Activated naive CD4-positive, alpha-beta T cell treated with anti-CD3 and anti-CD28 coated beads, Interleukin-2, amount 10 ng/mL, durations not matched to agents 7 days and 5 days (primary cell): Measurements from ENCODE around the gene CARD10.

ENCODE experiments used
- CTCF ChIA-PET: fragments of 350-600 bp; sonication (Branson Sonifier 250); formaldehyde crosslinking; loops from one replicate; lab custom pipeline; 2021; ENCODE audit warnings: antibody characterized with exemption; lab: Charles Lee
- DNase-seq: peaks from one replicate; pipeline ENCODE4 v3.0.0-alpha.2; 2020
- H3K27ac Mint-ChIP-seq: one replicate; pipeline ENCODE4 v1.8.0; 2021; ENCODE audit warnings: mild to moderate bottlenecking, moderate library complexity, mixed read lengths
- H3K27me3 Mint-ChIP-seq: one replicate; pipeline ENCODE4 v1.8.0; 2021; ENCODE audit warnings: mild to moderate bottlenecking, mixed read lengths
- H3K36me3 Mint-ChIP-seq: one replicate; pipeline ENCODE4 v1.8.0; 2021; ENCODE audit warnings: mixed read lengths
- H3K4me1 Mint-ChIP-seq: one replicate; pipeline ENCODE4 v1.8.0; 2021; ENCODE audit warnings: mixed read lengths
- H3K4me3 Mint-ChIP-seq: one replicate; pipeline ENCODE4 v1.8.0; 2021; ENCODE audit warnings: mild to moderate bottlenecking, moderate library complexity, mixed read lengths
- H3K9me3 Mint-ChIP-seq: one replicate; pipeline ENCODE4 v1.8.0; 2021; ENCODE audit warnings: mixed read lengths

Gene CARD10, protein sequence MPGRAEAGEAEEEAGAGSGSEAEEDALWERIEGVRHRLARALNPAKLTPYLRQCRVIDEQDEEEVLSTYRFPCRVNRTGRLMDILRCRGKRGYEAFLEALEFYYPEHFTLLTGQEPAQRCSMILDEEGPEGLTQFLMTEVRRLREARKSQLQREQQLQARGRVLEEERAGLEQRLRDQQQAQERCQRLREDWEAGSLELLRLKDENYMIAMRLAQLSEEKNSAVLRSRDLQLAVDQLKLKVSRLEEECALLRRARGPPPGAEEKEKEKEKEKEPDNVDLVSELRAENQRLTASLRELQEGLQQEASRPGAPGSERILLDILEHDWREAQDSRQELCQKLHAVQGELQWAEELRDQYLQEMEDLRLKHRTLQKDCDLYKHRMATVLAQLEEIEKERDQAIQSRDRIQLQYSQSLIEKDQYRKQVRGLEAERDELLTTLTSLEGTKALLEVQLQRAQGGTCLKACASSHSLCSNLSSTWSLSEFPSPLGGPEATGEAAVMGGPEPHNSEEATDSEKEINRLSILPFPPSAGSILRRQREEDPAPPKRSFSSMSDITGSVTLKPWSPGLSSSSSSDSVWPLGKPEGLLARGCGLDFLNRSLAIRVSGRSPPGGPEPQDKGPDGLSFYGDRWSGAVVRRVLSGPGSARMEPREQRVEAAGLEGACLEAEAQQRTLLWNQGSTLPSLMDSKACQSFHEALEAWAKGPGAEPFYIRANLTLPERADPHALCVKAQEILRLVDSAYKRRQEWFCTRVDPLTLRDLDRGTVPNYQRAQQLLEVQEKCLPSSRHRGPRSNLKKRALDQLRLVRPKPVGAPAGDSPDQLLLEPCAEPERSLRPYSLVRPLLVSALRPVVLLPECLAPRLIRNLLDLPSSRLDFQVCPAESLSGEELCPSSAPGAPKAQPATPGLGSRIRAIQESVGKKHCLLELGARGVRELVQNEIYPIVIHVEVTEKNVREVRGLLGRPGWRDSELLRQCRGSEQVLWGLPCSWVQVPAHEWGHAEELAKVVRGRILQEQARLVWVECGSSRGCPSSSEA

DNA sequence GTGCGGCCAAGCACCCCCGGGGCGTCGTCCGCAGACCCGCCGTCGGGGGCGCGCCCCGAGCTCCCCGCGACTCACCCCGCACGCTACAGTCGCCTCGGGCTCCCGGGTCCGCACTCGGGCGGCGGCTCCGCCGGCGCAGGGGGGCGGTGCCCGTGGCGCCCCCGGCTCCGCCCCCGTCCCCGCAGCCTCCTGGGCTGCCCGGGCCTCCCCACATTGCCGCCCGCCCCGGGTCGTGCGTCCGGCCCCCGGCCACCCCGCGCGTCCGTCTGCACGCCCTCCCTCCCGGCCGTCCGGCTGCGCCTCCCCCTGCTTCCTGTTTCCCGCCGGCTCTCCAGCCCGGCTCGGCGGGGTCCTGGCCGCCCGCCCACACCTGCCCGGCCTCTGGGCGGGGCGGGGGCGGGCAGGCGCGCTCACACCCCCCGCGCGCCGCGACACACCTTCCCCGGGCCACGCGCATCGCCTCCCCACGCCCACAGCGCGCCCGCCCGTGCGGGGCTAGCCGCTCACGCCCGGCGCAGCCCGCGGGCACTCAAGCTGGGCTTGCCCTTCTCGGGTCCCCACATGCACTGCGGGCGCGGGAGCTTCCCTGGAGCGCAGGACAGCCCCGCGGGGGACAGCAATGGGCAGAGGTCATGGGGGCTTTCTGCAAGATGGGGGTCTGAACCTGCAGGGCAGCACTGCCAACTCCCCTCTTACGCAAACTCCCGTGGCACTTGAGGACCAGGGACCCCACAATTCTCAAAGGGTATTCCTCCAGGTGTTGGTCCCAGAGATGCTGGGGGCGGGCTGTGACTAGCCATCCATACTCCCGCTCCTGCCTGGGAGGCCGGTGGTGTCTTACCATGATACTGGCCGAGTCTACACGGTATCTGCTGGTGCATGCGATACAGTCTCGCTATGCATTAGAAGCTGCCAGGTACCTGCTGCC, at the start of gene CARD10:
TSS of gene CARD10 (minus strand) at position 148 of the 928 bp plus-strand sequence. CDS start 215 bp downstream, outside the sequence.
- CTCF ChIA-PET, result no interaction called here
- H3K36me3 Mint-ChIP-seq, result no peaks in the 10 kb centered on the region
- H3K27me3 Mint-ChIP-seq, result peaks cover 89% of the 10 kb centered on the region
- H3K4me3 Mint-ChIP-seq, result peak within 1 kb of the TSS; percentile 51
- H3K4me1 Mint-ChIP-seq, result peaks cover 6% of the 10 kb centered on the region
- H3K9me3 Mint-ChIP-seq, result no peaks in the 10 kb centered on the region
- peak; percentile 42 for DNase-seq
- no peak within 1 kb of the TSS for H3K27ac Mint-ChIP-seq

- no peaks in the 10 kb centered on the region for H3K36me3 Mint-ChIP-seq
- no peak overlapping the region for H3K27ac Mint-ChIP-seq
- CTCF ChIA-PET, result interaction anchor here (0.8 to 16.9 kb wide), 9 partner anchors 11 to 309 kb away, joined by 3 to 411 read pairs (median 5); partner anchors contain the start of gene LGALS2
- peaks cover 100% of the 10 kb centered on the region for H3K27me3 Mint-ChIP-seq
- H3K4me3 Mint-ChIP-seq, result no peak overlapping the region
- no peaks in the 10 kb centered on the region for H3K9me3 Mint-ChIP-seq
- DNase-seq, result no peak
- H3K4me1 Mint-ChIP-seq, result peaks cover 21% of the 10 kb centered on the region
These were observed 49.3 kb upstream of the CARD10 start for GRCh38 chr22:37568448-37569008.

DNA sequence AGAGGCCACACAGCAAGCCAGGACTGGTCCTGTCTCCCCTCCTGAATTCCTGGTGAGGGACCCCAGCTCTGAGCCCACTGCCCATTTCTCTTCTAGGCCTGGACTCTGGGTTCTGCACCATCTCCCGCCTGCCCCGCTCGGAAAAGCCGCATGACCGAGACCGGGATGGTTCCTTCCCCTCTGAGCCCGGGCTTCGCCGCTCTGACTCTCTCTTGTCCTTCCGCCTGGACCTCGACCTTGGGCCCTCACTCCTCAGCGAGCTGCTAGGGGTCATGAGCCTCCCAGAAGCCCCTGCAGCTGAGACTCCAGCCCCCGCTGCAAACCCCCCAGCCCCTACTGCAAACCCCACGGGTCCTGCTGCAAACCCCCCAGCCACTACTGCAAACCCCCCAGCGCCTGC, 48.8 kb upstream of the CARD10 start:
- no peaks in the 10 kb centered on the region for H3K36me3 Mint-ChIP-seq
- no peaks in the 10 kb centered on the region for H3K9me3 Mint-ChIP-seq
- no peak for DNase-seq
- peaks cover 21% of the 10 kb centered on the region for H3K4me1 Mint-ChIP-seq
- H3K27ac Mint-ChIP-seq, result no peak overlapping the region
- no peak overlapping the region for H3K4me3 Mint-ChIP-seq
- H3K27me3 Mint-ChIP-seq, result peaks cover 100% of the 10 kb centered on the region
- CTCF ChIA-PET, result interaction anchor here (0.7 to 16.9 kb wide), 20 partner anchors 9 to 309 kb away, joined by 3 to 411 read pairs (median 5); partner anchors contain the start of genes GGA1 and LGALS2

DNA sequence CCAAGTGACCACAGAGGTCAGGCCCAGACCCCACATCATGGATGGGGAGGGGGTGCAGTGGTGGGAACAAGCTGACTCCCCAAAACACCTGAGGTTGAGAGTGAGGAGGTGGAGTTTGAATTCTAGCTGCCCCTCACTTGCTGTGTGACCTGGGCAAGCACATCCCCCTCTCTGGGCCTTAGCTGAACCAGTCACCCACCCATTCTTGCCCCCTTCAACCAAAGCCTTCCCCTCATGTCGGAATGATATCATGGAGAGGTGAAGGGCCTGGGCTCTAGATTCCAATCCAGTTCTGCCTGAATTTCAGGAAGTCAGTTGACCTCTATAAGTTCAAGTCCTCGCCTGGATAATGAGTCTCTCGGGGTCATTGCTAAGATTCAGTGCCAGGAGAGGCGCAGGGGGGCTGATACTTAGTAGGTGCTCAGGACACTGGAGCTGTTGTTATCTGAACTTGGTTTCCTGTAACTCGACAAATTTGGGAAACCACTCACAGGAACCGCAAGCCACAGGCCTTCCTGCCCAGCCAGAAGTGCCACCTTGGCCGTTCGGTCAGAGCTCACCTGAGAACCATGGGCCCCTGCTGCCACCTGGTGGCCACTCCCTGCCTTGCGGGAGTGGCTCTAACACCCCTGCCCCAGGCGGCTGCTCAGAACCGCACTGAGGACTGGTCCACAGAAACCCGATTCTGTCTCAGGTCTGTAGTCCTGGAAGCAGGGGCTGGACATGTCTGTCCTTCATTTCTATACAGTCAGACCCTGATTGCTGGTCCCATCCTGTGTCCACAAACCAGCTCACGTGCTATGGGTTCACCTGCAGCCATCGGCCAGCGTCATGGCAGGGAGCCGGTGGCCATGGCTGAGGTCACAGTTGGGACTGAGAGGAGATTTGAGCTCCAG, 47.9 kb upstream of the CARD10 start:
- Mint-ChIP-seq H3K36me3 (no peaks in the 10 kb centered on the region), H3K4me3 (peak overlapping the region; percentile 38), H3K27me3 (peaks cover 100% of the 10 kb centered on the region), H3K4me1 (peaks cover 23% of the 10 kb centered on the region), H3K27ac (peak overlapping the region; percentile 81), H3K9me3 (no peaks in the 10 kb centered on the region)
- CTCF ChIA-PET, result interaction anchor here (0.7 to 16.9 kb wide), 30 partner anchors 9 to 329 kb away, joined by 3 to 411 read pairs (median 4); partner anchors contain the start of genes GGA1 and LGALS2
- DNase-seq, result peak; percentile 95

- H3K27ac Mint-ChIP-seq, result no peak overlapping the region
- peaks cover 29% of the 10 kb centered on the region for H3K4me1 Mint-ChIP-seq
- H3K4me3 Mint-ChIP-seq, result peak overlapping the region; percentile 41
- CTCF ChIA-PET, result interaction anchor here (1.0 to 16.9 kb wide), 18 partner anchors 9 to 328 kb away, joined by 3 to 411 read pairs (median 6); partner anchors contain the start of genes GGA1 and LGALS2
- peak; percentile 57 for DNase-seq
- no peaks in the 10 kb centered on the region for H3K9me3 Mint-ChIP-seq
- no peaks in the 10 kb centered on the region for H3K36me3 Mint-ChIP-seq
- H3K27me3 Mint-ChIP-seq, result peaks cover 100% of the 10 kb centered on the region
These were observed 47.2 kb upstream of the CARD10 start for GRCh38 chr22:37566329-37566837.

DNA sequence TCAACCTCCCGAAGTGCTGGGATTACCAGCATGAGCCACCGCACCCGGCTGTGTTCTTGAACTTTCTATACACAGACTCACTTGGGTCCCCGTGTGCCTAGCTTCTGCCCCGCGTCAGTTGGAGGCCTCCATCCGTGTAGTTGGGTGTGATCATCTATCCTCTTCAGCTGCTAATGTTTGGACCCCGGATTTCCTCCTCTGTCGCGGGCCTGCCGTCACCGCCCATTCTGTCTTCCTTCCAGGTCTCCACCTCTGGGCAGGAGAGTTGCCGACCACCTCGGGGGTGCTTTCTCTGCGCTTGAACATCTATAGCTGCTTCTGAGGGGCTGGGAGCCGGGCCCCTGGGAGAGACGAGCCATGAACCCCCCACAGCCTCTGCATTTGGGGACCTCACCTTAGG, 46.6 kb upstream of the CARD10 start:
- no peaks in the 10 kb centered on the region for H3K9me3 Mint-ChIP-seq
- H3K4me3 Mint-ChIP-seq, result no peak overlapping the region
- H3K4me1 Mint-ChIP-seq, result peaks cover 32% of the 10 kb centered on the region
- H3K27ac Mint-ChIP-seq, result no peak overlapping the region
- peaks cover 100% of the 10 kb centered on the region for H3K27me3 Mint-ChIP-seq
- H3K36me3 Mint-ChIP-seq, result no peaks in the 10 kb centered on the region
- CTCF ChIA-PET, result interaction anchor here (1.1 to 16.9 kb wide), 9 partner anchors 8 to 327 kb away, joined by 3 to 411 read pairs (median 17); partner anchors contain the start of gene GGA1
- no peak for DNase-seq

DNA sequence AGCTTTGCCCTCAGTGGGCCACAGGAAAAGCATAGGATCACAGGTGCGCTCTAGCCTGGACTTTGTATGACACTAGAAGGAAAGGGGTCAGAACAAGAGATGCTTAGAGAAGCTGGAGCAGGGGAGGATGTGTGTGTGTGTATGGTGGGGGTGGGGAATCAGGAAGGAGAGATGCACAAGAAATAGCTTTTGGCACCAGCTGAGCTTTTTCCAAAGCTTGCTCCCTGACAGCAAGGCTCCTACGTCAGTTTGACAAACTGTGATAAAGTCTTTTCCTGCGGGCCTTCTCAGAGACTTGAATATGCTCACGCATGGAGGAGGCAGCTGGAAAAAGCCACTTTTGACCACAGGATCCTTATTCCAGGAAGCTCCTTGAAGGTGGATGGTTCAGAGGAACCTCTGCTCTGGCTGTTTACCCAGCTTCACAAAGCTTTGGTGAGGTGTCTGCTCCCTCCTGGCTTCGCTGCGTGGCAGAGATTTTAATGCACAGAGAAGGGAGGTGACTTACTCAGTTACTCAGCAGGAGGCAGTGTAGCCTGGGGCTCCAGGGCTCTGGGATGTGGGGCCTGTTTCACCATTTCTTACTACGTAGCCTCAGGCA, 45.0 kb upstream of the CARD10 start:
- peaks cover 39% of the 10 kb centered on the region for H3K4me1 Mint-ChIP-seq
- no peaks in the 10 kb centered on the region for H3K9me3 Mint-ChIP-seq
- no peak for DNase-seq
- peaks cover 97% of the 10 kb centered on the region for H3K27me3 Mint-ChIP-seq
- H3K4me3 Mint-ChIP-seq, result no peak overlapping the region
- no peak overlapping the region for H3K27ac Mint-ChIP-seq
- H3K36me3 Mint-ChIP-seq, result no peaks in the 10 kb centered on the region
- CTCF ChIA-PET, result interaction anchor here (0.8 to 16.9 kb wide), 5 partner anchors 20 to 484 kb away, joined by 3 to 411 read pairs (median 3); no protein-coding TSS in a partner anchor

- Mint-ChIP-seq H3K9me3 (no peaks in the 10 kb centered on the region), H3K4me1 (peaks cover 39% of the 10 kb centered on the region), H3K4me3 (no peak overlapping the region), H3K27ac (no peak overlapping the region), H3K27me3 (peaks cover 97% of the 10 kb centered on the region), H3K36me3 (no peaks in the 10 kb centered on the region)
- CTCF ChIA-PET, result interaction anchor here (0.8 to 16.9 kb wide), 10 partner anchors 11 to 484 kb away, joined by 3 to 411 read pairs (median 4); no protein-coding TSS in a partner anchor
- DNase-seq, result no peak
These were observed 44.2 kb upstream of the CARD10 start for GRCh38 chr22:37563153-37564081.

DNA sequence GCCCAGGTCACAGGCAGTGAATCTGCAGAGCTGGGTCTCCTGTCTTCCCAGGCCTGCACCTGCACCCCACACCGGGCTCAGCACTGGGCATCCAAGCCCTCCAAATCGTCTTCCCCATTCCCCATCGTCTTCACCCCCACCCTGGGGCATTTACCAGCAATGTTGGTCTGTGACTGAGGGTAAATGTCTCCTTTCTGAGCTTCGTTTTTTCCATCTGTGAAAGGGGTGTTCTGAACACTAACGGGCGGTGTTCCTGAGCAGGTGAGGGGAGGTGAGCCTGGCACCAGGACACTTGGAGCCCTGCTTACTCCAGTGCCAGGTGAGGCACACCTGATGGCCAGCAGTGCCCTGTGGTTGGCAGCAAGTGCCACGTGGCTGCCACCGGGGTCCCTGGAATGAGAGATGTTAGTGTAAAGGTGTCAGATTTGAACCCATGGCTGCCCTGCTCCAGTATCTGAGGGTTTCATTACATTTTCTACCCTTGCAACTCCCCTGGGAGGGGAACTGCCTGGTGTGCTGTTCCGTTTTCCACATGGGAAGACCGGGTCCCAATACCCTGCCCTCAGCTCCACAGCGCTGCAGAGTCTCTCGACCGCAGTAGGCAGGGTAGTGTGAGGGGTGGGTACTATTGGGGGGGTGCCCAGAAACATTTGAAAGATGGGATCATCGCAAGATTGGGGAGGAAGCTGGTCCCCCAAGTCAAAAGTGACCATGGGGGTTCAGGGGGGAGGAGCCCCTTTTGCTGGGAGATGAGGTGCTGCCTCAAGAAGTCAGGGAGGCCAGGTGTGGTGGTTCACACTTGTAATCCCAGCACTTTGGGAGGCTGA, 43.0 kb upstream of the CARD10 start:
- Mint-ChIP-seq H3K27me3 (peaks cover 97% of the 10 kb centered on the region), H3K36me3 (no peaks in the 10 kb centered on the region), H3K4me3 (no peak overlapping the region), H3K27ac (no peak overlapping the region), H3K4me1 (peaks cover 33% of the 10 kb centered on the region), H3K9me3 (no peaks in the 10 kb centered on the region)
- no peak for DNase-seq
- CTCF ChIA-PET, result interaction anchor here (0.9 to 16.9 kb wide), 11 partner anchors 12 to 440 kb away, joined by 3 to 411 read pairs (median 3); no protein-coding TSS in a partner anchor
